H7 (cell line): ENCODE results near the gene FAM227B. TPM values are rescaled to one million over a fixed set of nuclear protein-coding genes. Genes with fewer than 3 reads are reported as not detected.

Experiments used
- DNase-seq: peaks from one replicate; pipeline ENCODE4 v3.0.0; 2012
- H3K27me3 ChIP-seq: 2 replicates; pipeline ENCODE4 v1.6.0; 2011; ENCODE audit warnings: mild to moderate bottlenecking, low read length; ENCODE audit not compliant: control insufficient read depth, insufficient read depth
- H3K36me3 ChIP-seq: replicated peaks from 2 replicates; pipeline ENCODE4 v1.5.1; 2011; ENCODE audit warnings: low read length; ENCODE audit not compliant: control insufficient read depth, insufficient read depth
- H3K4me3 ChIP-seq: 2 replicates; pipeline ENCODE4 v1.5.1; 2011; ENCODE audit warnings: low read depth, mild to moderate bottlenecking, control low read depth, low read length, moderate library complexity; ENCODE audit not compliant: insufficient read depth
- total RNA-seq: library from RNA; depleted of rRNA; stranded (reverse); fragments of >200 nt; shearing (Covaris generic); gene quantifications from 2 replicates; pipeline ENCODE4 v1.2.3, GENCODE V29; 2014; rRNA removed

Gene FAM227B
- total RNA-seq, 1 experiment from 2014 or later, result 3.2 TPM

GRCh38 chr15:49279521-49280456 lies 340.8 kb downstream of the FAM227B start:
- no peak overlapping the region for H3K4me3 ChIP-seq
- no peak for DNase-seq
- H3K36me3 ChIP-seq, result no peaks in the 10 kb centered on the region
- no peaks in the 10 kb centered on the region for H3K27me3 ChIP-seq

DNA sequence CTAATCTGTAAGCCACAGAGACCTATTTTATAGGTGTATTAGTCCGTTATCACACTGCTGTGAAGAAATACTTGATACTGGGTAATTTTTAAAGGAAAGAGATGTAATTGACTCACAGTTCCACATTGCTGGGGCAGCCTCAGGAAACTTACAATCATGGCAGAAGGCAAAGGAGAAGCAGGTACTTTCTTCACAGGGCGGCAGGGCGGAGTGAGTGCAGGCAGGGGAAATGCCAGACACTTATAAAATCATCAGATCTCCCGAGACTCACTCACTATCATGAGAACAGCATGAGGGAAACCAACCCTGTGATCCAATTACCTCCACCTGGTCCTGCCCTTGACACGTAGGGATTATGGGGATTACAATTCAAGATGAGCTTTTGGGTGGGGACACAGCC lies 341.9 kb downstream of the FAM227B start:
- no peak for DNase-seq
- Histone ChIP-seq H3K27me3 (no peaks in the 10 kb centered on the region), H3K4me3 (no peak overlapping the region), H3K36me3 (no peaks in the 10 kb centered on the region)

Other genes with a start within 250 kb of the FAM227B start
- not detected in 2 replicates for gene FGF7, start 197.6 kb downstream of the FAM227B start, total RNA-seq
- gene DTWD1, start 230 bp upstream of the FAM227B start, total RNA-seq, result 15.0 and 27.2 TPM in 2 replicates